ENCODE results near the gene SPATS2.

The SPATS2 gene

DNA sequence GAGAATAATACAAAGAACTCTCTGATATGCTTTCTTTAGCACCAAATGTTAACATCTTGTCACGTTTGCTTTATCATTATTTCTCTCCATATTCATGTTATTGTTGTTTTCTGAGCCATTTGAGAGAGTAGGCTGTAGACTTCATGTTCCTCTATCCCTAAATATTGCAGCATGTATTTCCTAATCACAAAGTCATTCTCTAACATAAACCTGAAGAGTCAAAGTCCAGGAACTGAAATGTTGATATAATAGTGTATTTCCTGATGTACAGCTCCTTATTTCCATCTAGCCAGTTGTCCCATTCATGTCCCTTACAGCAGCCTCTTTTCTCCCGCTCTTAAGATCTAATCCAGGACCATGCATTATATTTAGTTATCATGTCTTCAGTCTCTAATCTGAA is 72.8 kb downstream of the SPATS2 start:
- no peak for TF ChIP-seq CTCF (IDR thresholded peaks at IDR 0.05; ENCODE audit: low read length)
- TF ChIP-seq EZH2 (IDR thresholded peaks at IDR 0.05; ENCODE audit: borderline replicate concordance, low read length), result no peak
- H3K4me2 ChIP-seq (ENCODE audit: low read length), result no peak overlapping the region
- H3K27ac ChIP-seq (ENCODE audit: low read depth, low read length, poor library complexity, severe bottlenecking), result no peak overlapping the region
- H3K36me3 ChIP-seq (ENCODE audit: insufficient read depth, low read length), result peaks cover 8% of the 10 kb centered on the region; the same call in 1 of the 2 replicates
- H2AFZ ChIP-seq (ENCODE audit: low read length), result no peak overlapping the region
- no peaks in the 10 kb centered on the region; the same call in 1 of the 2 replicates for H3K79me2 ChIP-seq (ENCODE audit: insufficient read depth, low read length)
- no peaks in the 10 kb centered on the region for H3K9me2 ChIP-seq (ENCODE audit: low read depth, low read length)
- H3K9ac ChIP-seq (ENCODE audit: low read length), result no peak overlapping the region
- no peaks in the 10 kb centered on the region for H3K27me3 ChIP-seq (ENCODE audit: insufficient read depth, low read length)
- H3K4me1 ChIP-seq (ENCODE audit: insufficient read depth, low read length, severe bottlenecking), result no peaks in the 10 kb centered on the region
- H3K9me3 ChIP-seq (ENCODE audit: low read length), result no peaks in the 10 kb centered on the region
- no peaks in the 10 kb centered on the region for H3F3A ChIP-seq (ENCODE audit: insufficient read depth, low read length)
- H3K4me3 ChIP-seq (ENCODE audit: low read depth, low read length, poor library complexity, severe bottlenecking), result no peak overlapping the region
- no peaks in the 10 kb centered on the region for H4K20me1 ChIP-seq (ENCODE audit: insufficient read depth, low read length)

GRCh38 chr12:49442915-49443314 is 75.7 kb downstream of the SPATS2 start:
- Histone ChIP-seq H3K27ac (ENCODE audit: low read depth, low read length, poor library complexity, severe bottlenecking) (no peak overlapping the region), H3K4me1 (ENCODE audit: insufficient read depth, low read length, severe bottlenecking) (no peaks in the 10 kb centered on the region), H3K36me3 (ENCODE audit: insufficient read depth, low read length) (peaks cover 15% of the 10 kb centered on the region), H3K4me2 (ENCODE audit: low read length) (no peak overlapping the region), H4K20me1 (ENCODE audit: insufficient read depth, low read length) (no peaks in the 10 kb centered on the region), H3K27me3 (ENCODE audit: insufficient read depth, low read length) (no peaks in the 10 kb centered on the region), H3K9me3 (ENCODE audit: low read length) (no peaks in the 10 kb centered on the region), H3K9ac (ENCODE audit: low read length) (no peak overlapping the region), H2AFZ (ENCODE audit: low read length) (no peak overlapping the region), H3K4me3 (ENCODE audit: low read depth, low read length, poor library complexity, severe bottlenecking) (no peak overlapping the region), H3K9me2 (ENCODE audit: low read depth, low read length) (no peaks in the 10 kb centered on the region), H3F3A (ENCODE audit: insufficient read depth, low read length) (no peaks in the 10 kb centered on the region), H3K79me2 (ENCODE audit: insufficient read depth, low read length) (peaks cover 3% of the 10 kb centered on the region; the same call in 1 of the 2 replicates)
- TF ChIP-seq CTCF (IDR thresholded peaks at IDR 0.05; ENCODE audit: low read length) (no peak), EZH2 (IDR thresholded peaks at IDR 0.05; ENCODE audit: borderline replicate concordance, low read length) (no peak)

- peaks cover 20% of the 10 kb centered on the region for H3K36me3 ChIP-seq (ENCODE audit: insufficient read depth, low read length)
- peaks cover 9% of the 10 kb centered on the region for H3K79me2 ChIP-seq (ENCODE audit: insufficient read depth, low read length)
Measured at GRCh38 chr12:49446571-49446970, 79.3 kb downstream of the SPATS2 start.

More at GRCh38 chr12:49446571-49446970, 79.3 kb downstream of the SPATS2 start:
- Histone ChIP-seq H3K4me1 (ENCODE audit: insufficient read depth, low read length, severe bottlenecking) (no peaks in the 10 kb centered on the region), H4K20me1 (ENCODE audit: insufficient read depth, low read length) (no peaks in the 10 kb centered on the region), H3K27ac (ENCODE audit: low read depth, low read length, poor library complexity, severe bottlenecking) (no peak overlapping the region), H3K9ac (ENCODE audit: low read length) (no peak overlapping the region), H2AFZ (ENCODE audit: low read length) (no peak overlapping the region), H3K9me3 (ENCODE audit: low read length) (no peaks in the 10 kb centered on the region), H3F3A (ENCODE audit: insufficient read depth, low read length) (no peaks in the 10 kb centered on the region), H3K4me2 (ENCODE audit: low read length) (no peak overlapping the region), H3K27me3 (ENCODE audit: insufficient read depth, low read length) (no peaks in the 10 kb centered on the region), H3K9me2 (ENCODE audit: low read depth, low read length) (no peaks in the 10 kb centered on the region), H3K4me3 (ENCODE audit: low read depth, low read length, poor library complexity, severe bottlenecking) (no peak overlapping the region)
- no peak for TF ChIP-seq CTCF (IDR thresholded peaks at IDR 0.05; ENCODE audit: low read length)
- TF ChIP-seq EZH2 (IDR thresholded peaks at IDR 0.05; ENCODE audit: borderline replicate concordance, low read length), result no peak

Measured in OCI-LY1 (cell line).